ENCODE measurements around the gene PLBD2. TPM values are rescaled to one million over a fixed set of nuclear protein-coding genes. Genes with fewer than 3 reads are reported as not detected.

PLBD2 gene
- total and polyA plus RNA-seq, 4 donors, result 12.1 to 31.2 (median 19.6) TPM

DNA sequence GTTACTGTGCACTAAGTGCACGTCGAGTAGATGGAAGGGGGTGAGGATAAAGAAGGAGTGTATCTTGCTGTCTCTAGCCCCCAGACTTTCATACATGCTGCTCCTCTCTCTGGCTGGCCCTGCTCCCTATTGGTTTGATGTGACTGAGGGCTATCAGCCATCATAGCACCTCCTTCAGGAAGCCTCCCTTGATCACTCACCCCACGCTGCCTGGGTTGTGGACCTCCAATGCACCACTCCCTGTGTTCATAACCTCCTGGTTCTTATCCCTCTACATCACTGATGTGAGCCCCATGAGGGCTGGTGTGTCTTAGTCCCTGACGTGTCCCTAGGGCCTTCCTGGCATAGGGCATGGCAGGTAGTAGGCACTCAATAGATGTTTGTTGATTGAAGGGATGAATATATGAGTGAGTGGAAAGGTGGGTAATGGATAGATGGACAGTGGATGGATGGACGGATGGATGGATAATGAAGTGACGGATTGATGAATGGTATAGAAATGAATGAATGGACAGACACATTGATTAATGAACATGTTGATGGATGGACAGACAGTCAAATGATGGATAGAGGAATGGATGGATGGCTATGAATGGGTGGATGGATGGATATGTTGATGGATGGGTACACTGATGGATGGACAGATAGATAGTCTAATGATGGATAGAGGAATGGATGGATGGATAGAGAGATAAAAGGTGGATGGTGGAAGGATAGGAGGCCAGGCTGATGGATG is 78.8 kb downstream of the PLBD2 start (continued):
- TF ChIP-seq, protein P1, sequence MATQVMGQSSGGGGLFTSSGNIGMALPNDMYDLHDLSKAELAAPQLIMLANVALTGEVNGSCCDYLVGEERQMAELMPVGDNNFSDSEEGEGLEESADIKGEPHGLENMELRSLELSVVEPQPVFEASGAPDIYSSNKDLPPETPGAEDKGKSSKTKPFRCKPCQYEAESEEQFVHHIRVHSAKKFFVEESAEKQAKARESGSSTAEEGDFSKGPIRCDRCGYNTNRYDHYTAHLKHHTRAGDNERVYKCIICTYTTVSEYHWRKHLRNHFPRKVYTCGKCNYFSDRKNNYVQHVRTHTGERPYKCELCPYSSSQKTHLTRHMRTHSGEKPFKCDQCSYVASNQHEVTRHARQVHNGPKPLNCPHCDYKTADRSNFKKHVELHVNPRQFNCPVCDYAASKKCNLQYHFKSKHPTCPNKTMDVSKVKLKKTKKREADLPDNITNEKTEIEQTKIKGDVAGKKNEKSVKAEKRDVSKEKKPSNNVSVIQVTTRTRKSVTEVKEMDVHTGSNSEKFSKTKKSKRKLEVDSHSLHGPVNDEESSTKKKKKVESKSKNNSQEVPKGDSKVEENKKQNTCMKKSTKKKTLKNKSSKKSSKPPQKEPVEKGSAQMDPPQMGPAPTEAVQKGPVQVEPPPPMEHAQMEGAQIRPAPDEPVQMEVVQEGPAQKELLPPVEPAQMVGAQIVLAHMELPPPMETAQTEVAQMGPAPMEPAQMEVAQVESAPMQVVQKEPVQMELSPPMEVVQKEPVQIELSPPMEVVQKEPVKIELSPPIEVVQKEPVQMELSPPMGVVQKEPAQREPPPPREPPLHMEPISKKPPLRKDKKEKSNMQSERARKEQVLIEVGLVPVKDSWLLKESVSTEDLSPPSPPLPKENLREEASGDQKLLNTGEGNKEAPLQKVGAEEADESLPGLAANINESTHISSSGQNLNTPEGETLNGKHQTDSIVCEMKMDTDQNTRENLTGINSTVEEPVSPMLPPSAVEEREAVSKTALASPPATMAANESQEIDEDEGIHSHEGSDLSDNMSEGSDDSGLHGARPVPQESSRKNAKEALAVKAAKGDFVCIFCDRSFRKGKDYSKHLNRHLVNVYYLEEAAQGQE (IDR thresholded peaks at IDR 0.05), result no peak
- TF ChIP-seq TAF1 (conservative IDR thresholded peaks at IDR 0.05), result no peak
- TF ChIP-seq YY1 (IDR thresholded peaks at IDR 0.05), result no peak

DNA sequence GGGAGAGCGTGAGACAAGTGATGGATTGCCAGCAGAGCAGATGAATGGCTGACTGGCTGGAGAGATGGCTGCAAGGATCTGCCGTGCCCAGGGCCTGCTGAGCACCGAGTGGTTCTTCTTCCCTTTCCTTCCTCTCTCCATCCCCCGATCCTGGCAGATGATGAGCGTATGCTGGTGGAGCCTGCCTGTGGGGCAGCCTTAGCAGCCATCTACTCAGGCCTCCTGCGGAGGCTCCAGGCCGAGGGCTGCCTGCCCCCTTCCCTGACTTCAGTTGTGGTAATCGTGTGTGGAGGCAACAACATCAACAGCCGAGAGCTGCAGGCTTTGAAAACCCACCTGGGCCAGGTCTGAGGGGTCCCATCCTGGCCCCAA is 79.3 kb downstream of the PLBD2 start:
- Histone ChIP-seq H3K9ac (ENCODE audit: low read depth in 1 of 2, low read length in 2 of 2) (no peak overlapping the region), H3K27ac (ENCODE audit: low read depth in 1 of 2, low read length in 2 of 2) (no peak overlapping the region), H3K4me1 (ENCODE audit: control insufficient read depth in 4 of 4, insufficient read depth in 4 of 4, low read length in 3 of 4) (no peaks in the 10 kb centered on the region), H3K36me3 (ENCODE audit: control insufficient read depth in 4 of 4, insufficient read depth in 3 of 4, low read depth in 1 of 4, low read length in 3 of 4) (peaks cover 0 to 8% (median 1%) of the 10 kb centered on the region in 4 donors), H3K9me3 (ENCODE audit: control insufficient read depth in 4 of 4, low read length in 3 of 4) (no peaks in the 10 kb centered on the region), H3K27me3 (ENCODE audit: control insufficient read depth in 4 of 4, insufficient read depth in 4 of 4, low read length in 3 of 4) (no peaks in the 10 kb centered on the region), H3K4me3 (ENCODE audit: low read depth in 1 of 3, low read length in 3 of 3) (no peak overlapping the region)
- TF ChIP-seq GABPA (IDR thresholded peaks at IDR 0.05 in 1 of 2, conservative IDR thresholded peaks at IDR 0.05 in 1 of 2) (no peak), TAF1 (conservative IDR thresholded peaks at IDR 0.05) (no peak), NR2F2 (IDR thresholded peaks at IDR 0.05) (no peak), EGR1 (IDR thresholded peaks at IDR 0.05; ENCODE audit: low read depth in 2 of 2) (no peak)
- TF ChIP-seq, protein P2, sequence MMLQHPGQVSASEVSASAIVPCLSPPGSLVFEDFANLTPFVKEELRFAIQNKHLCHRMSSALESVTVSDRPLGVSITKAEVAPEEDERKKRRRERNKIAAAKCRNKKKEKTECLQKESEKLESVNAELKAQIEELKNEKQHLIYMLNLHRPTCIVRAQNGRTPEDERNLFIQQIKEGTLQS (IDR thresholded peaks at IDR 0.05), result no peak
- TF ChIP-seq, protein P3, sequence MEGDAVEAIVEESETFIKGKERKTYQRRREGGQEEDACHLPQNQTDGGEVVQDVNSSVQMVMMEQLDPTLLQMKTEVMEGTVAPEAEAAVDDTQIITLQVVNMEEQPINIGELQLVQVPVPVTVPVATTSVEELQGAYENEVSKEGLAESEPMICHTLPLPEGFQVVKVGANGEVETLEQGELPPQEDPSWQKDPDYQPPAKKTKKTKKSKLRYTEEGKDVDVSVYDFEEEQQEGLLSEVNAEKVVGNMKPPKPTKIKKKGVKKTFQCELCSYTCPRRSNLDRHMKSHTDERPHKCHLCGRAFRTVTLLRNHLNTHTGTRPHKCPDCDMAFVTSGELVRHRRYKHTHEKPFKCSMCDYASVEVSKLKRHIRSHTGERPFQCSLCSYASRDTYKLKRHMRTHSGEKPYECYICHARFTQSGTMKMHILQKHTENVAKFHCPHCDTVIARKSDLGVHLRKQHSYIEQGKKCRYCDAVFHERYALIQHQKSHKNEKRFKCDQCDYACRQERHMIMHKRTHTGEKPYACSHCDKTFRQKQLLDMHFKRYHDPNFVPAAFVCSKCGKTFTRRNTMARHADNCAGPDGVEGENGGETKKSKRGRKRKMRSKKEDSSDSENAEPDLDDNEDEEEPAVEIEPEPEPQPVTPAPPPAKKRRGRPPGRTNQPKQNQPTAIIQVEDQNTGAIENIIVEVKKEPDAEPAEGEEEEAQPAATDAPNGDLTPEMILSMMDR (IDR thresholded peaks at IDR 0.05; ENCODE audit: low read depth, low read length, missing input control), result no peak
- DNase-seq (ENCODE audit: low spot score), result no peak
- 83% methylated on average over 9 of the region's 9 CpGs for WGBS

DNA sequence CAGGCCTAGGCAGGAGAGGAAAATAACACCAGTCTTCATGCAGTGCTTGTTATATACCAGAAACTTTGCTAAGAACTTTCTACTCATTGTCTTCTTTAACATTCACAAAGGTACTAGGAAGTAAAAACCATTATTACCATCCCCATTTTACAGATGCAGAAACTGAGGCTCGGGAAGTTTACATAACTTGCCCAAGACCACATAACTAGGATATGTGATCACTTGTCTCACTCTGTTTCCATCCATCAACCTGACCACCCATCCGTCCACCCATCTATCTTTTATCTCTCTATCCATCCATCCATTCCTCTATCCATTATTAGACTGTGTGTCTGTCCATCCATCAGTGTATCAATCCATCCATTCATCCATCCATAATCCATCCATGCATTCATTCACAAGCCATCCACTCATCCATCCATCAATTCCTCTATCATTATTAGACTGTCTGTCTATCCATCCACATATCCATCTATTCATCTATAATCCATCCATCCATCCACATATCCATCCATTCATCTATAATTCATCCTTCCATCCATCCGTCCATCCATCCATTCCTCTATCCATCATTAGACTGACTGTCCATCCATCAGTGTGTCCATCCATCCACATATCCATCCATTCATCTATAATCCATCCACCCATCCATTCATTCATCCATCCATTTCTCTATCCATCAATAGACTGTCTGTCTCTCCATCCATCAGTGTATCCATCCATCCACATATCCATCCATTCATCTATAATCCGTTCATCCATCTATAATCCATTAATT is 80.3 kb downstream of the PLBD2 start:
- 88% methylated on average over 4 of the region's 4 CpGs for WGBS
- TF ChIP-seq TAF1 (conservative IDR thresholded peaks at IDR 0.05), result no peak
- no peak for TF ChIP-seq FOXA2 (IDR thresholded peaks at IDR 0.05)
- TF ChIP-seq, protein P1 (IDR thresholded peaks at IDR 0.05), result no peak
- TF ChIP-seq, protein P4, sequence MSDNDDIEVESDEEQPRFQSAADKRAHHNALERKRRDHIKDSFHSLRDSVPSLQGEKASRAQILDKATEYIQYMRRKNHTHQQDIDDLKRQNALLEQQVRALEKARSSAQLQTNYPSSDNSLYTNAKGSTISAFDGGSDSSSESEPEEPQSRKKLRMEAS (IDR thresholded peaks at IDR 0.05), result no peak
- TF ChIP-seq, protein P3 (IDR thresholded peaks at IDR 0.05; ENCODE audit: low read depth, low read length, missing input control), result no peak
- no peak for TF ChIP-seq HNF4G (IDR thresholded peaks at IDR 0.05)
- no peak for TF ChIP-seq RAD21 (IDR thresholded peaks at IDR 0.05)
- H3K9ac ChIP-seq (ENCODE audit: low read depth in 1 of 2, low read length in 2 of 2), result no peak overlapping the region
- H3K27me3 ChIP-seq (ENCODE audit: control insufficient read depth in 4 of 4, insufficient read depth in 4 of 4, low read length in 3 of 4), result no peaks in the 10 kb centered on the region
- H3K9me3 ChIP-seq (ENCODE audit: control insufficient read depth in 4 of 4, low read length in 3 of 4), result no peaks in the 10 kb centered on the region
- no peak overlapping the region for H3K4me3 ChIP-seq (ENCODE audit: low read depth in 1 of 3, low read length in 3 of 3)
- no peaks in the 10 kb centered on the region for H3K4me1 ChIP-seq (ENCODE audit: control insufficient read depth in 4 of 4, insufficient read depth in 4 of 4, low read length in 3 of 4)
- no peak overlapping the region for H3K27ac ChIP-seq (ENCODE audit: low read depth in 1 of 2, low read length in 2 of 2)
- H3K36me3 ChIP-seq (ENCODE audit: control insufficient read depth in 4 of 4, insufficient read depth in 3 of 4, low read depth in 1 of 4, low read length in 3 of 4), result peaks cover 0 to 8% (median 1%) of the 10 kb centered on the region in 4 donors
- no peak for DNase-seq (ENCODE audit: low spot score)
